Rectal smooth muscle tissue (tissue), 1 donor: ENCODE measurements around the gene CCDC192.
"Not testable (repeated sequence)": the region's sequence is repeated elsewhere in the genome, so short reads cannot be mapped to it uniquely, and the experiment has no call there.

ENCODE experiments used
- H3K27ac ChIP-seq: one replicate; pipeline ENCODE4 v1.7.0; 2013; ENCODE audit warnings: low read depth, low read length, inconsistent platforms
- H3K27me3 ChIP-seq: one replicate; pipeline ENCODE4 v1.7.0; 2013; ENCODE audit warnings: low read length; ENCODE audit not compliant: control insufficient read depth, insufficient read depth
- H3K36me3 ChIP-seq: one replicate; pipeline ENCODE4 v1.7.0; 2013; ENCODE audit warnings: low read length; ENCODE audit not compliant: control insufficient read depth, insufficient read depth
- H3K4me1 ChIP-seq: one replicate; pipeline ENCODE4 v1.7.0; 2013; ENCODE audit warnings: low read length; ENCODE audit not compliant: control insufficient read depth, insufficient read depth
- H3K4me3 ChIP-seq: one replicate; pipeline ENCODE4 v1.7.0; 2013; ENCODE audit warnings: low read length
- H3K9ac ChIP-seq: one replicate; pipeline ENCODE4 v1.7.0; 2013; ENCODE audit warnings: low read length

The CCDC192 gene

DNA sequence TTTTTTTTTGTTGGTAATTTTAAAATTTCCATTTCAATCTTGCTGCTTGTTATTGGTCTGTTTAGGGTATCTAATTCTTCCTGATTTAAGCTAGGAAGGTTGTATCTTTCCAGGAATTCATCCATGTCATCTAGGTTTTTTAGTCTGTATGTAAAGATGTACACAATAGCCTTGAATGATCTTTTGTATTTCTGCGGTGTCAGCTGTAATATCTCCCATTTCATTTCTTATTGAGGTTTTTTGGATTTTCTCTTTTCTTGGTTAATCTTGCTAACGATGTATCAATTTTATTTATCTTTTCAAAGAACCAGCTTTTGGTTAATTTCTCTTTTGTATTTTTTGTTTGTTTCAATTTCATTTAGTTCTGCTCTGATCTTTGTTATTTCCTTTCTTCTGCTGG is 79.3 kb downstream of the CCDC192 start:
- H3K4me1 ChIP-seq, H3K36me3 ChIP-seq, H3K4me3 ChIP-seq, H3K27me3 ChIP-seq, H3K9ac ChIP-seq, H3K27ac ChIP-seq: not testable (repeated sequence)

DNA sequence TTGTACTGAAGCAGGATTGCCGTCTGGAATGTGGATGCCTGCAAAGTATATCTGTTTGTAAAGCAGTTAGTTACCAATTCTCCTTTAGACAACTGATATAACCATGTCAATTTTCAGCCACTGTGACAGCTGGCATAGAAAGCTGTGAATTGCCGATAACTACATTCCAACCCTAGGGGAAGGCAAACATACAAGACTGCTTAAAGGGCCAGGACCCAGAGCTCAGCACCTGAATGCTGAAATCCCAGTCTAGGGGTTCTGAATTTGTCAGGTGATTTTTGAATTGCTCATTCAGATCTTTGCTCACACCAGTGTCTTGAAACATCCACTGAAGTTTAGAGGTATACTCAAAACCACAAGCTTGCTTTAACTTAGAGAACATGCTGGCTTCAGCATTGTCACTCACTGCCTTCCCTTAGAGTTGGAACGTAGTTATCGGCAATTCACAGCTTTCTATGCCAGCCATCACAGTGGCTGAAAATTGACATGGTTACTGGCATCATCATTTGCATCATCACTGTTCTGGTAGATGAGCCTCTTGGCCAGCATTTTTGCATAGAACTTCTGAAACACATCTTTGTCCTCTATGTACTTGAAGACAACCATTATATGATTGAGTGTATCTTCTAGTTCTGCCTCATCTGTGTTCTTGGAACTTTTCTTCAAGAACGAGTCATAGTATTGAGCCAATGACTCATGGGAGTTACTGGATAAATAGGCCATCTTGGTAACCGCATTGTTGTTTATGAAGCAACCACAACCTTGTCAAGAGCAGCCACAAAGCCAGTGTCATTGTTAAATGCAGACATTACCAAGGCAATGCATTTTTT is 82.1 kb downstream of the CCDC192 start:
- Histone ChIP-seq H3K4me1 (no peaks in the 10 kb centered on the region), H3K36me3 (no peaks in the 10 kb centered on the region), H3K27ac (no peak overlapping the region), H3K27me3 (no peaks in the 10 kb centered on the region), H3K9ac (no peak overlapping the region), H3K4me3 (no peak overlapping the region)

DNA sequence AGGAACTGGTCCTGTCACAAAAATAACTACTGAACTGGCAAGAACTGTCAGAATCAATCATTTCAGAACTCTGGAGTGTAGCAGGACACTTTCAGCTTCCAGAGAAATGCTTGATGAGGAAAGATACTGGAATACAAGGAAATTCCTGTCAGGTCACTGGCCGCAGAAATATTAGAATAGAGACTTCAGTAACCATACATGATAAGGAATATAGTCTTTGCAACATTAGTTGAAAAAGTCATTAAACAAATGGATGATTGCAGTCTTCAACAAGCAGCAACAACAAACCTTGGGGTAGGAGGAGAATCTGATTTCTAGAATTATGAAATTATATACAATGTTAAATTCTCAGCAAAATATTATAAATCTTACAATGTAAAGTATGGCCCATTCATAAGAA is 88.2 kb downstream of the CCDC192 start:
- Histone ChIP-seq H3K36me3 (no peaks in the 10 kb centered on the region), H3K27ac (no peak overlapping the region), H3K4me1 (no peaks in the 10 kb centered on the region), H3K9ac (no peak overlapping the region), H3K27me3 (no peaks in the 10 kb centered on the region), H3K4me3 (no peak overlapping the region)

DNA sequence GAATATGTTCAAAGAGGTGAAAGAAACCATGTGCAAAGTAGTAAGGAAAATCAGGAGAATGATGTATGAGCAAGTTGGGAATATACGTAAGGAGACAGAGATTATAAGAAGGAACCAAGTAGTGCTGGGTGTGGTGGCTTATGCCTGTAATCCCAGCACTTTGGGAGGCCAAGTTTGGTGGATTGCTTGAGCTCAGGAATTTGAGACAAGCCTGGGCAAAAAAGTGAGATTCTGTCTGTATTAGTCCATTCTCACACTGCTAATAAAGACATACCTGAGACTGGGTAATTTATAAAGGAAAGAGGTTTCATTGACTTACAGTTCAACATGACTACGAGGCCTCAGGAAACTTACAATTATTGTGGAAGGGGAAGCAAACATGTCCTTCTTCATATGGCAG is 88.7 kb downstream of the CCDC192 start:
- H3K27me3 ChIP-seq, result not testable (repeated sequence)

DNA sequence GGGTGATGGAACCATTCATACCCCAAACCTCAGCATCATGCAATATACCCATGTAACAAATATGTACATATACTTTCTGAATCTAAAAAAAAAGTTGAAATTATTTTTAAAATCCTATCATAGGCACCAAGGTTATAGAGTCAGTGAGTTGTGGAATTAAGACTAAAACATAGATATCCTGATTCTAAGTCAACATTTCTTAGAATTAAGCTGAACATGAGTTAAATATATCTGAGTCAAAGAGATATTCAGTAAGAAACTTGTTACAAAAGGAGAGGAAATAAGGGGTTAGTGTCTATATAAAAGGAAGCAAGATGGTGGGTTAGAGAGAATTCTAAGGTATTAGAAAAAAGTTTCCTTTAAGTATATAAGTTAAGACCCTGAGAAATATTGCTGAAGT is 89.9 kb downstream of the CCDC192 start:
- no peak overlapping the region for H3K9ac ChIP-seq
- no peaks in the 10 kb centered on the region for H3K4me1 ChIP-seq
- no peaks in the 10 kb centered on the region for H3K27me3 ChIP-seq
- H3K36me3 ChIP-seq, result no peaks in the 10 kb centered on the region
- H3K4me3 ChIP-seq, result no peak overlapping the region
- H3K27ac ChIP-seq, result no peak overlapping the region

More for the DNA sequence above, 88.7 kb downstream of the CCDC192 start:
- H3K4me1 ChIP-seq, H3K9ac ChIP-seq, H3K27ac ChIP-seq, H3K4me3 ChIP-seq, H3K36me3 ChIP-seq: not testable (repeated sequence)

DNA sequence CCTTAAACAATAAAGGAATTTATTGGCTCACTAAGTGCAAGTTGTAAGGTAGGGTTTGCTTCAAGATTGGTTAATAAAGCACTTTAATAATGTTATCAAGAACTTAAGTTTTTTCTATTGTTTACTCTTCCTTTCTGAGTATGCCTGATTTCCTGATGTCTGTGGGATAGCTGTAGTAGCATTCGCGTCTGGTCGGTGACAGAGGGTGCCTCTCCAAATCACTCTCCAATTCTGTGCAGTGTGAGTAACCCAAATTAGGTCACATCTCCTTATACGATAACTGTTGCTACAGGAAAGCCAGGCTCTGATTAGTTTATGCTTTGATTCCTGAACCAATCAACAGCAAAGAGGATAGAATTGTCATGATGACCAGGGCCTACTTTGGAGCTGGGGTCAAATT is 90.7 kb downstream of the CCDC192 start:
- Histone ChIP-seq H3K36me3 (no peaks in the 10 kb centered on the region), H3K4me1 (no peaks in the 10 kb centered on the region), H3K27ac (no peak overlapping the region), H3K4me3 (no peak overlapping the region), H3K27me3 (no peaks in the 10 kb centered on the region), H3K9ac (no peak overlapping the region)

DNA sequence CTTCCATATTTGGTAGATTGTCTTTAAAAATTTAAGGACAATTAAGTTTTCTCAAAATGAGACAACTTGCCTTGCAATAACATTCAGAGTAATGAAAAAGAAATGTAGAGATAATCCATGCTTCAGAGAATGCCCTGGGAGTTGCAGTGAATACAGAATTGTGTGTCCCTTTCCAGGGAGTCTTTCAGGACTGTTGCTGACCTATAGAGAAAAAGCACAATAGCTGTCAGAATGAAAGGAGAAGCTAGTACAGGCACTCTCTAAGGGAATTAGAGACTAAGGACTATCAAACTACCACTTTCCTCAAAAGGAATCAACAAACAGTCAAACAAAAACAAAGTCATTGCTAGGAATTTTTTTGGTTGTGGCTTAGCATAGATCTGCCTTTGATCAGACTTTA is 93.0 kb downstream of the CCDC192 start:
- Histone ChIP-seq H3K9ac (no peak overlapping the region), H3K36me3 (no peaks in the 10 kb centered on the region), H3K4me1 (no peaks in the 10 kb centered on the region), H3K4me3 (no peak overlapping the region), H3K27me3 (no peaks in the 10 kb centered on the region), H3K27ac (no peak overlapping the region)

DNA sequence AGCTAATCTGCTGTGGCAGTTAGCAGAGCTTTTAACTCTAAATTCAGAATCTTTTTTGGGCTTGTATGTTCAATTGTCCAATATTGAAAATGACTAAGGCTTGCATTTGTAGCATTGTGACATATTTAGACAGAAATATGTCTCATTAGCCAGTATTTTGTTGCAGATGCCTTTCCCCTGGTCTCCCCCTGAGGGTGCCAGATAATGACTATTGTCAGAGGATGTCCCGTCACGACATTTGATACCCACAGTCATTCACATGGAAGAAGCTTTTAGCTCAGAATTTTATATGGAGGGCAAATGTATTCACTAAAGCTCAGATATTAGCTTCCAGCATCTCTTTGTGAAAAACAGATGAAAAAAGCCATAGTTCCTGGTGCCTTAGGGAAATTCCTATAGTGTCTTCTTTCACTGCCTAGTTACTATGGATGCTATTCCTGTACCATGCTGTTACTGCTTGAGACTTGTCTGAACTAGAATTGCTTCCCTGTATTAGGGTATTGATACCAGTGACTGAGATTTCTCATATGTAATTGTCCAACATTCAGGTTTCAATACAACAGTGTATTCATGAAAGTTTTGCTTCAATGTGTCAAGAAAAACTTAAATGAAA is 96.2 kb downstream of the CCDC192 start:
- peaks cover 3% of the 10 kb centered on the region for H3K4me1 ChIP-seq
- no peak overlapping the region for H3K4me3 ChIP-seq
- no peak overlapping the region for H3K27ac ChIP-seq
- H3K9ac ChIP-seq, result no peak overlapping the region
- no peaks in the 10 kb centered on the region for H3K36me3 ChIP-seq
- H3K27me3 ChIP-seq, result no peaks in the 10 kb centered on the region

DNA sequence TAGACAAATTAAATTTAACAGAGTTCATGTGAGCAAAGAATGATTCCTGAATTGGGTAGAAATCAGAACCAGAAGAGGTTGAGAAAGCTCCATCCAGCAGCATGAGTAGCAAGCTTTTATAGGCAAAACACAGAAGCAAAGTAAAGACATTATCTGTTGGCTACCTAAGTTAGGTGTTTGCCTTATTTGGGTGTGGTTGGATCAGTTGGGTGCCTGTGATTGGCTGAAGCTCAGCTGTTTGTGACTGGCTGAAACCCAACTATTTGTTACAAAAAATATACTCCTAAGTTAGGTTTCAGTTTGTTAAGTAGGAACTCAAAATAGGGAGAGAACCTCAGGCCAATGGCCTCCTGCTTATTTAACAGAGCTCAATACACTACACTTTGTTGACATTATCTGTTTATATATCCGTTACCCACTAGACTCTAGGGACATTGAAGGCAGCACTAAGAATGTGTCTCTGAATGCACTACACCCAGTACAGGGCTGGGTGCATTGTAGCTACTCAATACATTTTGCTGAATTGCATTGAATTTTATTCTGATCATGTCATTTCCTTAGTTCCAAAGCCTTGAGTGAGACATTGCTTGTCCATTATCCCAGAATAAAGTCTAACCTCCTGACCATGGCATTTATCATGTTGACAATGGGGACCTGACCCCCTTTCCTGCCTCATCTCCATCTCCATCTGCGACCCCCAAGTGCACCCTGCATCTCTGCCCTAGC is 98.7 kb downstream of the CCDC192 start:
- no peaks in the 10 kb centered on the region for H3K36me3 ChIP-seq
- H3K4me1 ChIP-seq, result peaks cover 3% of the 10 kb centered on the region
- no peak overlapping the region for H3K4me3 ChIP-seq
- H3K27ac ChIP-seq, result no peak overlapping the region
- H3K9ac ChIP-seq, result no peak overlapping the region
- no peaks in the 10 kb centered on the region for H3K27me3 ChIP-seq

DNA sequence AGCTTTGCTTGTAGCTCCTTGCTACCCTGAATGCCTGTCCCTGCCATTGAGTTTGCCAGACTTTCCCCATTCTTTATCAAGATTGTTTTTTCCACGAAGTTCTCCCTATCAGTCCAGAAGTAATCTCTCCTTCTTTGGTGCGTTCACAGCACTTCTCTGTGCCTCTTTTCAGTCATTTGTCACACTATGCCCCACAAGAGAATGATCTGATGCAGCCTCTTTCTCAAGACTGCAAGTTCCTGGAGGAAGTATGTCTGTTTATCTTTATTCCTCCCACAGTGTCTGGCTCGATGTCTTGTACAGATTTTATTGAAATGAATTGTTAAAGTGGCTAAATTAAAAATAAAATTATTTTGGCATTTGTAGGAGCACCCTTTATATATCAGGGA is 99.3 kb downstream of the CCDC192 start:
- peaks cover 3% of the 10 kb centered on the region for H3K4me1 ChIP-seq
- H3K9ac ChIP-seq, result no peak overlapping the region
- H3K4me3 ChIP-seq, result no peak overlapping the region
- no peaks in the 10 kb centered on the region for H3K36me3 ChIP-seq
- H3K27ac ChIP-seq, result no peak overlapping the region
- no peaks in the 10 kb centered on the region for H3K27me3 ChIP-seq

DNA sequence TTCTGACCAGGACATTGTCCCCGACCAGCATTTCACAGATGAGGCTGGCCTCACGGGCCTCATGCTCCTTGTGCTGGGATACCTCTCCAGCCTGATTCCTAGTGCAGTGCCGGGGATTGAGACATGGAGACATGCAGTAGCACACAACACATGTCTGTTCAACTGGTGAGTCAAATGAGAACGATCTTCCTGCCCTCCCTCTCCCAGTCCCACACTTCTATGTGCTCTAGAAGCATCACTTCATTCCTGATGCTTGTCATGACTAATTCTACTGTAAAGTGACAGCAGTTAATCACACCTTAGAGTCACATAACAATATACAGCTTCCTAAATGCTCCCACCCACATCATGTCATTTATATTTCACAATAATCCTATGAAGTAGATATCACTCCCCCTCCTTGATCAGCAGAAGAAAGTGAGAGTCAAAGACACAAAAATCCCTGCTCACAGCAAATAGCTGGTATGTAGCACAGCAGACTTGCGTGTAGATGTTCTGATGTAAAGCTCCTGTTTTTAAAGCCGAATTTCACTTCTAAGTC is 101.8 kb downstream of the CCDC192 start:
- Histone ChIP-seq H3K27me3 (no peaks in the 10 kb centered on the region), H3K27ac (no peak overlapping the region), H3K9ac (no peak overlapping the region), H3K4me1 (peaks cover 3% of the 10 kb centered on the region), H3K36me3 (no peaks in the 10 kb centered on the region), H3K4me3 (no peak overlapping the region)

DNA sequence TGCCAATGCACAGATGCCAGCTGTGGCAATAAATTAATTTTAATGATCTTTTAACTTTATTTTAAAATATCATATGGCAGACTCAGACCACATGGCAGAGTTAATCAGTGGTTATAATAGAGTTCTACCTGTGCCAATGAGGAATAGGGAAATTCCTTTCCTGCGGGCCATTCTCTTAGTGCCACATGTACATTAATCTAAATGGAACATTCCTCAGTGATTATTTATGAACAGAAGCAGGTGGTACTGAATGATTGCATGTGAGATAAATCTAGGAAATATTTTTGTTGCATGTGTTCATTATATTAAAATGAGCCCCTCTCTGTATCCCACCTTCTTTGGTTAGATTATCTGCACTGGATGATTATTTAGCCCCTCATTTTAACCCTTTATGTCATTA is 102.3 kb downstream of the CCDC192 start:
- Histone ChIP-seq H3K4me3 (no peak overlapping the region), H3K4me1 (peaks cover 3% of the 10 kb centered on the region), H3K27ac (no peak overlapping the region), H3K9ac (no peak overlapping the region), H3K27me3 (no peaks in the 10 kb centered on the region), H3K36me3 (no peaks in the 10 kb centered on the region)
